H1 (cell line): ENCODE measurements around the gene PYGB. TPM values are rescaled to one million over a fixed set of nuclear protein-coding genes. Genes with fewer than 3 reads are reported as not detected.

Source experiments
- CTCF ChIA-PET: fragments of 300-600 bp; sonication (Branson Sonifier 250); formaldehyde crosslinking; loops from one replicate; lab custom pipeline; 2021; ENCODE audit not compliant: partially characterized antibody; lab: Charles Lee
- POLR2A ChIA-PET: fragments of 300-600 bp; sonication (Branson Sonifier 250); formaldehyde crosslinking; loops from one replicate; lab custom pipeline; 2021; ENCODE audit warnings: inconsistent platforms; ENCODE audit not compliant: partially characterized antibody; lab: Charles Lee
- DNase-seq, 2 experiments: peaks; one replicate each; pipeline versions ENCODE4 v3.0.0 to v3.0.0-alpha.2; 2010 to 2022; ENCODE audit warnings: low spot score in 2 of 2, low read depth in 1 of 2, mixed read lengths in 1 of 2
- FAIRE-seq: peaks from 2 replicates; lab custom pipeline; 2011; peaks lifted over from hg19 to GRCh38; lab: Jason Lieb, UNC
- H2AFZ ChIP-seq: 2 replicates; pipeline ENCODE4 v1.8.1; 2012; ENCODE audit warnings: low read length, inconsistent platforms
- H2AK5ac ChIP-seq: 2 replicates; pipeline ENCODE4 v1.6.1; 2013; ENCODE audit warnings: low read depth, low read length
- H2BK120ac ChIP-seq: replicated peaks from 2 replicates; pipeline ENCODE3; 2013; ENCODE audit warnings: low read depth, low read length, inconsistent platforms
- H2BK12ac ChIP-seq: 2 replicates; pipeline ENCODE4 v1.6.1; 2013; ENCODE audit warnings: low read depth, low read length
- H2BK15ac ChIP-seq: 2 replicates; pipeline ENCODE4 v1.6.1; 2013; ENCODE audit warnings: low read length
- H2BK20ac ChIP-seq: 2 replicates; pipeline ENCODE4 v1.6.1; 2013; ENCODE audit warnings: low read length
- H2BK5ac ChIP-seq: 2 replicates; pipeline ENCODE4 v1.6.1; 2013; ENCODE audit warnings: low read depth, low read length
- H3K14ac ChIP-seq: 2 replicates; pipeline ENCODE4 v1.6.1; 2013; ENCODE audit warnings: inconsistent platforms; ENCODE audit not compliant: insufficient read length
- H3K18ac ChIP-seq: 2 replicates; pipeline ENCODE4 v1.6.1; 2013; ENCODE audit warnings: low read length; ENCODE audit errors: extremely low read depth
- H3K23ac ChIP-seq: 2 replicates; pipeline ENCODE4 v1.6.1; 2013; ENCODE audit warnings: inconsistent platforms; ENCODE audit not compliant: insufficient read length
- H3K23me2 ChIP-seq: 2 replicates; pipeline ENCODE4 v1.6.1; 2013; ENCODE audit warnings: low read depth, low read length
- H3K27ac ChIP-seq: 2 replicates; pipeline ENCODE4 v1.6.1; 2011; ENCODE audit warnings: low read depth, low read length, inconsistent platforms
- H3K27me3 ChIP-seq, 4 experiments: replicated peaks in 1 of 4; 1 replicate in 1 of 4; 2 replicates in 3 of 4; pipeline versions ENCODE4 v1.6.1 to v1.8.1; 2011 to 2013; ENCODE audit warnings: low read length in 3 of 4, mild to moderate bottlenecking in 3 of 4, inconsistent platforms in 2 of 4, mixed read lengths in 2 of 4, moderate library complexity in 1 of 4; ENCODE audit not compliant: control insufficient read depth in 3 of 4, insufficient read depth in 3 of 4; ENCODE audit errors: extremely low read depth in 1 of 4
- H3K36me3 ChIP-seq, 4 experiments: 2 replicates each; pipeline versions ENCODE4 v1.6.1 to v1.8.1; 2011 to 2013; ENCODE audit warnings: mild to moderate bottlenecking in 4 of 4, low read length in 3 of 4, moderate library complexity in 2 of 4, control low read depth in 1 of 4, inconsistent platforms in 1 of 4; ENCODE audit not compliant: insufficient read depth in 4 of 4, control insufficient read depth in 2 of 4
- H3K4ac ChIP-seq: replicated peaks from 2 replicates; pipeline ENCODE3; 2013; ENCODE audit warnings: low read length, low read depth, mixed read lengths, inconsistent platforms; ENCODE audit not compliant: insufficient read length
- H3K4me1 ChIP-seq, 4 experiments: replicated peaks in 1 of 4; 1 replicate in 1 of 4; 2 replicates in 3 of 4; pipeline versions ENCODE4 v1.6.1 to v1.8.1; 2011 to 2013; ENCODE audit warnings: low read length in 3 of 4, inconsistent platforms in 2 of 4, mixed read lengths in 1 of 4; ENCODE audit not compliant: insufficient read depth in 4 of 4, control insufficient read depth in 3 of 4
- H3K4me2 ChIP-seq, 2 experiments: 2 replicates each; pipeline versions ENCODE4 v1.6.1 to v1.8.1; 2011 to 2013; ENCODE audit warnings: low read depth in 2 of 2, low read length in 2 of 2, control low read depth in 1 of 2, inconsistent platforms in 1 of 2, mild to moderate bottlenecking in 1 of 2; ENCODE audit not compliant: insufficient read depth in 1 of 2
- H3K4me3 ChIP-seq, 4 experiments: fragments of 200-600, 300-600 bp in 1 of 4; sonication (generic), shearing (Covaris generic), sonication (Bioruptor Twin) in 1 of 4; 2 replicates each; pipeline versions ENCODE4 v1.5.1 to v1.8.1; 2011 to 2016; ENCODE audit warnings: low read length in 4 of 4, low read depth in 3 of 4, control low read depth in 2 of 4, inconsistent platforms in 2 of 4, mild to moderate bottlenecking in 2 of 4, mixed read lengths in 1 of 4, moderate library complexity in 1 of 4; ENCODE audit not compliant: insufficient read depth in 2 of 4; ENCODE audit errors: extremely low read depth in 1 of 4
- H3K56ac ChIP-seq: replicated peaks from 2 replicates; pipeline ENCODE3; 2013; ENCODE audit warnings: low read depth, mild to moderate bottlenecking, mixed read lengths, low read length, inconsistent platforms; ENCODE audit not compliant: insufficient read length
- H3K79me1 ChIP-seq: 2 replicates; pipeline ENCODE4 v1.6.1; 2013; ENCODE audit warnings: low read depth, low read length, control low read depth
- H3K79me2 ChIP-seq, 2 experiments: 2 replicates each; pipeline versions ENCODE4 v1.6.1 to v1.8.1; 2012 to 2013; ENCODE audit warnings: low read length in 2 of 2, mild to moderate bottlenecking in 2 of 2, inconsistent platforms in 1 of 2; ENCODE audit not compliant: insufficient read depth in 2 of 2, control insufficient read depth in 1 of 2
- H3K9ac ChIP-seq, 4 experiments: replicated peaks in 1 of 4; 1 replicate in 1 of 4; 2 replicates in 3 of 4; pipeline versions ENCODE4 v1.6.1 to v1.8.1; 2011 to 2013; ENCODE audit warnings: low read depth in 3 of 4, low read length in 3 of 4, control low read depth in 2 of 4, mild to moderate bottlenecking in 2 of 4, moderate library complexity in 2 of 4, inconsistent platforms in 1 of 4; ENCODE audit errors: extremely low read depth in 1 of 4
- H3K9me3 ChIP-seq, 2 experiments: 2 replicates each; pipeline versions ENCODE4 v1.6.1 to v1.8.1; 2012 to 2013; ENCODE audit warnings: mild to moderate bottlenecking in 2 of 2, moderate library complexity in 2 of 2, control low read depth in 1 of 2, inconsistent platforms in 1 of 2, low read depth in 1 of 2, low read length in 1 of 2, mixed read lengths in 1 of 2; ENCODE audit not compliant: insufficient read depth in 2 of 2
- H4K20me1 ChIP-seq, 2 experiments: replicated peaks in 1 of 2; 2 replicates each; pipeline versions ENCODE3 to v1.8.1; 2011 to 2013; ENCODE audit warnings: inconsistent platforms in 2 of 2, low read length in 2 of 2, mild to moderate bottlenecking in 1 of 2; ENCODE audit not compliant: insufficient read depth in 2 of 2, control insufficient read depth in 1 of 2
- H4K5ac ChIP-seq: 2 replicates; pipeline ENCODE4 v1.6.1; 2013; ENCODE audit warnings: low read length, low read depth, mixed read lengths, inconsistent platforms; ENCODE audit not compliant: insufficient read length
- H4K8ac ChIP-seq: 2 replicates; pipeline ENCODE4 v1.8.0; 2013; ENCODE audit warnings: mild to moderate bottlenecking, moderate library complexity, low read length, inconsistent platforms; ENCODE audit not compliant: insufficient read depth; ENCODE audit errors: extremely low read depth
- H4K91ac ChIP-seq: replicated peaks from 2 replicates; pipeline ENCODE3; 2013; ENCODE audit warnings: low read length, mixed read lengths, inconsistent platforms; ENCODE audit not compliant: insufficient read length
- CTBP2 ChIP-seq: IDR thresholded peaks from 2 replicates; pipeline ENCODE4 v1.7.0; 2011; ENCODE audit warnings: borderline replicate concordance, mild to moderate bottlenecking, moderate library complexity, mixed read lengths, low read length; ENCODE audit not compliant: insufficient read depth, insufficient read length
- E2F6 ChIP-seq: IDR thresholded peaks from 2 replicates; pipeline ENCODE4 v1.6.1; 2012; ENCODE audit warnings: inconsistent platforms
- EZH2 ChIP-seq: fragments of 200-600 bp; sonication (generic); IDR thresholded peaks from 2 replicates; pipeline ENCODE4 v1.7.1; 2012; ENCODE audit warnings: low read depth, mild to moderate bottlenecking, moderate library complexity, low read length, inconsistent platforms; ENCODE audit not compliant: severe bottlenecking
- GABPA ChIP-seq: IDR thresholded peaks from 2 replicates; pipeline ENCODE4 v1.6.1; 2011; ENCODE audit warnings: mild to moderate bottlenecking, low read length, moderate library complexity, borderline replicate concordance; ENCODE audit not compliant: insufficient read depth
- HDAC2 ChIP-seq, 2 experiments: fragments of 300-600 bp in 1 of 2; sonication (generic) in 1 of 2; IDR thresholded peaks; 2 replicates each; pipeline ENCODE4 v1.6.1; 2011 to 2012; ENCODE audit warnings: low read depth in 2 of 2, low read length in 2 of 2, mild to moderate bottlenecking in 2 of 2, moderate library complexity in 2 of 2, borderline replicate concordance in 1 of 2, inconsistent platforms in 1 of 2
- KDM1A ChIP-seq: fragments of 200-600, 300-600 bp; sonication (generic); IDR thresholded peaks from 2 replicates; pipeline ENCODE4 v1.7.1; 2016; ENCODE audit warnings: mild to moderate bottlenecking, low read length, borderline replicate concordance
- KDM5A ChIP-seq: fragments of 200-600 bp; IDR thresholded peaks from 2 replicates; pipeline ENCODE4 v1.7.1; 2012; ENCODE audit warnings: mild to moderate bottlenecking, low read length, inconsistent platforms, mixed read lengths
- RBBP5 ChIP-seq: IDR thresholded peaks from 2 replicates; pipeline ENCODE4 v1.7.1; 2012; ENCODE audit warnings: low read depth, mild to moderate bottlenecking, inconsistent platforms, low read length, moderate library complexity, borderline replicate concordance
- RXRA ChIP-seq: IDR thresholded peaks from 2 replicates; pipeline ENCODE4 v1.6.1; 2011; ENCODE audit warnings: low read depth, mild to moderate bottlenecking, low read length, moderate library complexity; ENCODE audit not compliant: insufficient read depth
- SIN3A ChIP-seq, 2 experiments: IDR thresholded peaks in 1 of 2; conservative IDR thresholded peaks in 1 of 2; 2 replicates each; pipeline ENCODE4 v1.6.1; 2011 to 2012; ENCODE audit warnings: low read length in 2 of 2, improper control_type of control experiment in 1 of 2, low read depth in 1 of 2, mild to moderate bottlenecking in 1 of 2
- WGBS, 2 experiments: shearing (Covaris generic) in 1 of 2; methylation state at CpG; one replicate each; pipeline versions ENCODE4 v1.1.6 to v1.1.7; 2013 to 2015; ENCODE audit warnings: low lambda C conversion rate in 2 of 2, mixed read lengths in 2 of 2, inconsistent platforms in 1 of 2, low coverage in 1 of 2, missing lambda C conversion rate in 1 of 2; ENCODE audit not compliant: insufficient replicate concordance in 2 of 2, insufficient coverage in 1 of 2, insufficient read length in 1 of 2; ENCODE audit errors: extremely low coverage in 1 of 2, missing lambda C conversion rate in 1 of 2; 5-methylcytosine and 5-hydroxymethylcytosine counted together
- polyA plus RNA-seq, 7 experiments: library from polyadenylated mRNA; depleted of rRNA in 3 of 7; stranded (reverse) in 5 of 7; unstranded in 2 of 7; fragments of >200 nt in 5 of 7; fragments of 200-250 nt in 2 of 7; gene quantifications; 1 replicate in 5 of 7; 2 replicates in 1 of 7; 4 replicates in 1 of 7; pipeline versions ENCODE4 v1.2.1 to v1.2.3, GENCODE V29; 2011 to 2013; ENCODE audit warnings: missing spikeins in 2 of 7, mixed read lengths in 2 of 7
- total RNA-seq: library from RNA; stranded (reverse); fragmentation: NEBNext Ultra II Directional; extraction: Animal tissue kit (Norgen Biotek cat#: 25700); gene quantifications from 2 replicates; pipeline ENCODE4 v1.2.1, GENCODE V29; 2021

Gene PYGB
- total and polyA plus RNA-seq, 2 of the 8 experiments (the other 6 are each of a cell fraction or from before 2014, with no cell fraction given): 26.6 to 56.0 TPM

DNA sequence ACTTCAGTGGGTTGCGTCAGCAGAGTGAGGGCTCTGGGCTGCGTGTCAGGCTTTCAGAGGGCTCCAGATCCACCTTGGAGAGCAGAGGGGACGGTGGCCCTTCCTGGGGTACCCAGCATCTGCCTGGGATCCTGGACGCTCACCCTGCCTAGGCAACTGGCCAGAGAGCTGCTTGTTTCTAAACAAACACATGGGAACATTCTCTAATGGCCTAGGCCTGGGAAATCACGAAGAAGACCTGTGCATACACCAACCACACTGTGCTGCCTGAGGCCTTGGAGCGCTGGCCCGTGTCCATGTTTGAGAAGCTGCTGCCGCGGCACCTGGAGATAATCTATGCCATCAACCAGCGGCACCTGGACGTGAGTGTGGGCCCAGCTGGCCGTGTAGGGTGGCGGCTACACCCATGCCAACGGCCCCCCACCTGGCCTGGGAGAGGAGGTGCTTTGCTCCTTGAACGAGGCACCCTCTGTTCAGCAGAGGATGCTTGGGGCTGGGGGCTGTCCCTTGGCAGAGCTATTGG is 32.2 kb downstream of the PYGB start:
- Histone ChIP-seq H3K4me2 (no peak overlapping the region), H2BK20ac (no peak overlapping the region), H3K79me1 (no peaks in the 10 kb centered on the region; the same call in 1 of the 2 replicates), H2AK5ac (no peak overlapping the region), H2BK5ac (no peak overlapping the region; the same call in 1 of the 2 replicates), H4K20me1 (peaks cover 3 to 12% of the 10 kb centered on the region in 2 experiments), H3K27me3 (no peaks in the 10 kb centered on the region), H4K8ac (no peak overlapping the region), H3K18ac (no peak overlapping the region), H4K91ac (no peak overlapping the region), H3K4ac (no peak overlapping the region), H3K9ac (no peak overlapping the region), H3K79me2 (no peaks in the 10 kb centered on the region), H3K27ac (no peak overlapping the region), H3K56ac (no peak overlapping the region), H2AFZ (no peak overlapping the region), H3K23me2 (no peaks in the 10 kb centered on the region), H3K9me3 (no peaks in the 10 kb centered on the region), H3K4me3 (no peak overlapping the region), H2BK120ac (no peak overlapping the region), H3K36me3 (peaks cover 2 to 26% (median 13%) of the 10 kb centered on the region in 4 experiments; a peak in 6 of 8 replicates), H2BK12ac (no peak overlapping the region), H4K5ac (no peak overlapping the region), H2BK15ac (no peak overlapping the region), H3K4me1 (no peaks in the 10 kb centered on the region), H3K14ac (no peak overlapping the region), H3K23ac (no peak overlapping the region)
- POLR2A ChIA-PET: interaction anchor here (1.4 kb wide), 1 partner anchor 20 kb away, joined by 3 read pairs; no protein-coding TSS in a partner anchor
- 94% methylated on average over 12 of the region's 15 CpGs; no CpG with 5 or more reads in 1 of the 2 experiments for WGBS, 2 experiments
- CTCF ChIA-PET: interaction anchor here (0.9 to 5.1 kb wide), 3 partner anchors 8 to 33 kb away, joined by 3 to 30 read pairs (median 4); no protein-coding TSS in a partner anchor
- DNase-seq (peak in 1 of 2 experiments; percentile 37), FAIRE-seq (no peak)
- TF ChIP-seq HDAC2 (IDR thresholded peaks at IDR 0.05; ENCODE audit: borderline replicate concordance in 1 of 2, low read depth in 2 of 2, low read length in 2 of 2) (no peak), EZH2 (no peak), CTBP2 (no peak), RXRA (no peak), SIN3A (conservative IDR thresholded peaks at IDR 0.05 in 1 of 2, IDR thresholded peaks at IDR 0.05 in 1 of 2; ENCODE audit: low read depth in 1 of 2, low read length in 2 of 2) (no peak), E2F6 (no peak), KDM5A (no peak), GABPA (no peak), KDM1A (no peak), RBBP5 (no peak)
